ENCODE measurements around the gene PACSIN1. TPM values are rescaled to one million over a fixed set of nuclear protein-coding genes. Genes with fewer than 3 reads are reported as not detected.

The PACSIN1 gene
- total RNA-seq, 1 donor from 2014 or later = 1.3 TPM

DNA sequence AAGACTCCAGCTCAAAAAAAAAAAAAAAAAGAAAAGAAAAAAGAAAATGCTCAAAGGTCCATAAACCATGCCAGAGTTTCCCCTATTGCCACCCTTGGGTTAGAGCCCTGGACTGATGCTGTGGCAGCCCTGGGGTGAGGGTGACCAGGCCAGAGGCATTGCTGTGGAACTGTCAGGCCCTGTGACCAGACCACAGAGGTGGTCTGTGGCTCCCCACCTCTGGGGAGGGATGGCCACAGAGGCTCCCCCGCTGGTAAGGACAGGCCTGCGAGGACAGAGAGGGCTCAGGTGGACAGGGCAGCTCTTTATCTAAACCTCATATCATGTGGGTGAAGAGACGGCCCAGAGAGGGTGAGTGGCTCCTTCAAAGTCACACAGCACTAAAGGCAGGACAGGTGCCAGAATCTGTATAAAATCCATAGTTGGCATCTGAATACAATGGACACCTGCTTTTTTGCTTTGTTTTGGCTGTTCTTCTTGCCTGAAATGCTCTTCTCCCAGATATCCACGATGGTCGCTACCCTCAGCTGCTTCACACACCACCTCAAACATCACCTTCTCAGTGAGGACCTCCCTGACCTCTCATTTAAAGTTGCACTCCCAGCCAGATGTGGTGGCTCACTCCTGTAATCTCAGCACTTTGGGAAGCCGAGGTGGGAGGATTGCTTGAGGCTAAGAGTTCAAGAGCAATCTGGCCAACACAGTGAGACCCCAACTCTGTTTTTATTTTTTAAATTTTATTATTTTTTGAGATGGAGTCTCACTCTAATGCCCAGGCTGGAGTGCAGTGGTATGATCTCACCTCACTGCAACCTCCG is 112.8 kb downstream of the PACSIN1 start:
- intact Hi-C loops (cut with micrococcal nuclease) = no loop called here

GRCh38 chr6:34580707-34581560 is 115.1 kb downstream of the PACSIN1 start:
- intact Hi-C loops (cut with micrococcal nuclease) = no loop called here

DNA sequence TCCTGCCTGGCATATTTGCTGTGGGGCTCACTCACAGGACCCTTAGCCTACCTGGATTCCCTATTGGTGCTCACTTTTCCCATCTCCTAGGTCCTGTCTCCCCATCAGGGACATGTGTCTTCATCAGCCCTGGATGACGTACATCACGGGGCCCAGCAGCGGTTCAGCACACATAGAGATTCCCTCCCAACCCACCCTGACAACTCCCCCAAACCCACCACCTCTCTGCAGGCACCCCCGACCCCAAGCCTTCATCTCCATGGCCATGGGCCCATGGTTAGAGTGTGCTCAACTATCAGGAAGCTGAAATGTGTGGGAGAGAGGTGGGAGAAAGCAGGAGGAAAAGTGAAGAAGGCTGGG is 115.7 kb downstream of the PACSIN1 start:
- intact Hi-C loops (cut with micrococcal nuclease) = no loop called here

DNA sequence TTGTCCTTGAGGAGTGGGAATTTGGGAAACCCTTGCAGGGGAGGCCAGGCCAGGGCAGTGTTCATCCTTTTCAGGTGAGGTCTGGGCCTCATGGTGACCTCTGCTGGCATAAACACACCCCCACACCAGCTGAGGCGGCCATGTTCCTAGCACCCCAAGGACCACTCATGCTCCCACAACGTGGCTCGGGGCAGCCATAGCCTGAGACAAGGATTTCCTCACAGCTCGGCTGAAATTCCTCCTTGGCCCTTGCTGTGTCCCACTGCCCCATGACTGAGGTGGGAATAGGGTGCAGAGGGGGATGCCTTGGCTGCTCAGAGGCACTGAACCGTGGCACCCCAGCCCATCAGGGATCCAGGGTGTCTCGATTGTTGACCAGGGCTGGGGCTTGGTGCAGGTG is 117.6 kb downstream of the PACSIN1 start:
- intact Hi-C loops (cut with micrococcal nuclease) = loop anchor here (1.0 kb wide), 1 partner anchor 123 kb away; no protein-coding TSS in a partner anchor

- intact Hi-C loops (cut with micrococcal nuclease) = loop anchor here (1.0 kb wide), 1 partner anchor 124 kb away; no protein-coding TSS in a partner anchor
These were observed 118.2 kb downstream of the PACSIN1 start for GRCh38 chr6:34583861-34584604.

DNA sequence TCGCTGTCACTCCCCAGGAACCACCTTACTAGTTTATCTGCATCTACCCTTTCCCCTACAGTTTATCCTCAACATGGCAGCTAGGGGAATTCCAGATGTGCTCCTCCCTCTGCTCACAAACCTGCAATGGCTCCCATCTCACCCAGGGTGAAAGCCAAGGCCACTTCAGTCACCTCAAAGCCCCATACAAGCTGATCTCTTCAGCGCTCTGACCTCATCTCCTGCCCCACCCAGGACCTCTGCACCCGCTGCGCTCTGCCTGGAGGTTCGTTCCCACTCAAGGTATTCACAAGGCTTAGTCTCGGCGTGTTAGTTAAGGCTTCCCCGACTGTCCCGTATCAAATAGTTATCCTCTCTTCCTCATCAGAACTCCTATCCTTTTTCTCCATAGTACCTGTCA is 118.8 kb downstream of the PACSIN1 start:
- intact Hi-C loops (cut with micrococcal nuclease) = no loop called here

Other genes with a start within 250 kb of the PACSIN1 start
- 181 and 183 TPM in 2 replicates for gene HMGA1, start 229.2 kb upstream of the PACSIN1 start, total RNA-seq
- gene SMIM29, start 217.1 kb upstream of the PACSIN1 start, total RNA-seq = 31.4 and 32.5 TPM in 2 replicates
- 13.4 and 14.1 TPM in 2 replicates for gene NUDT3, start 73.4 kb upstream of the PACSIN1 start, total RNA-seq
- 1,273 and 1,275 TPM in 2 replicates for gene RPS10, start 40.0 kb upstream of the PACSIN1 start, total RNA-seq
- gene SPDEF, start 90.3 kb downstream of the PACSIN1 start, total RNA-seq = not detected in 2 replicates
- gene ILRUN, start 230.7 kb downstream of the PACSIN1 start, total RNA-seq = 84.8 and 88.3 TPM in 2 replicates

Data from T-helper 1 cell treated with Interleukin-12 subunit alpha and Interleukin-12 subunit beta and Interleukin-4 antibody, amounts not matched to agents 30 ng/mL and 1 ng/mL, for 36 hours (primary cell).